HG03439 (cell line): ENCODE results near the gene ANKRD63.

Experiments used
- ATAC-seq: cut with Tn5 transposase; IDR thresholded peaks from one replicate; pipeline ENCODE4 v1.9.1; 2021; ENCODE audit warnings: mild to moderate bottlenecking, moderate library complexity; ENCODE audit not compliant: unreplicated experiment

ANKRD63 gene

GRCh38 chr15:40263024-40263754 lies 19.7 kb downstream of the ANKRD63 start:
- ATAC-seq: no peak

GRCh38 chr15:40259021-40259420 lies 23.8 kb downstream of the ANKRD63 start:
- no peak for ATAC-seq

DNA sequence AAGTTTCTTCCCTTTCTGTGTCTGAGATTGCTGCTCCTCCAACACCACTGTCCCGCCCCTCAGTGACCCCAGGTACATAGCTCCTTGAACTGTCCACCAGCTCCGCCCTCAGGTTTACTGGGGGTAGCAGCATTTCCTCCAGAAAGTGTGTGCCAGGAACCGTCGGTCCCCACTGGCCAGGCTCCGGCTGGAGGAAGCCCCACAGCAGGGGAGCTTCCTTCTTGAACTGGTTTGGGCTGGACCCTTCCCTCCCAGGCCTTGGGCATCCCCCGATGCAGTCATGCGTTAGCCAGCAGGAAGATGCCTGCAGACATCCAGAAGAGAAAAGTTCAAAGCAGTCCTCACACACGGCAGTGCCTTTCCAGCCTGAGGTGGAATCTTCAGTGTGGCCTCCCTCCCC lies 24.3 kb downstream of the ANKRD63 start:
- ATAC-seq: no peak

DNA sequence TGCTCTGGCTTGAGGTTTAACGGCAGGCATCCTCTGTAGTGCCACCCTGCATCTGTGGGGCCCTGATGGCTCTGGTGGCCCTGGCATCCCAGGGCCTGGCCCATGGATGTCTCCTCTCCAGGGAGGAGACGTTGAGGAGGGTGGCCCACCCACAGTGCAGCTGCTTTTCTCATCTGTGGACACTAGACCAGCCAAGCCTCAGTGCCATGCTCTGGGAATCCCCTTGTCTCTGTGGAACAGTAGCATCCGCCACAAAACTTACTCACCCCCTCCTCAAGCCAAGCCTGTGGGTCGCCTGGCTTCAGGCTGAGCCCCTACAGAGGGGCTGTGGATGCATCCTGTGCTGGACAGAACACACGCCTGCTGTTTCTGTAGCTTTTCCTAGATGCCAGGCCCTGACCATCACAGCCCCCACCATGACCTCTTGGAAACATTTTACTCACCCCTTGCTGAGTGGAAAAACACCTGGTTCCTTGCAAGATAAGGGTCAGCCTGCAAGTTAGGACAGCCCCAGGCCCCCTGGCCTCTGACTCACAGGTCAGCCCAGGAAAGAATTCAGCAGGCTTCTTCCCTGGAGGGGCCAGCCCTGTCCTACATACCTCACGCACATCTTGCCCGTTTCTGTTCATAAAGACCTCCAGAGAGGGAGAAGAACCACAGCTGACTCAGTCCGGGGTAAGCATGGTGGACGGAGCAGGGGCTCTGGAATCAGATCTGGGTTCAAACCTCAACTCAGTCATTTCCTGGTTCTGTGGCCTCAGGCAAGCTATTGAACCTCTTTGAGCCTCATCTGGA lies 25.0 kb downstream of the ANKRD63 start:
- ATAC-seq: no peak

DNA sequence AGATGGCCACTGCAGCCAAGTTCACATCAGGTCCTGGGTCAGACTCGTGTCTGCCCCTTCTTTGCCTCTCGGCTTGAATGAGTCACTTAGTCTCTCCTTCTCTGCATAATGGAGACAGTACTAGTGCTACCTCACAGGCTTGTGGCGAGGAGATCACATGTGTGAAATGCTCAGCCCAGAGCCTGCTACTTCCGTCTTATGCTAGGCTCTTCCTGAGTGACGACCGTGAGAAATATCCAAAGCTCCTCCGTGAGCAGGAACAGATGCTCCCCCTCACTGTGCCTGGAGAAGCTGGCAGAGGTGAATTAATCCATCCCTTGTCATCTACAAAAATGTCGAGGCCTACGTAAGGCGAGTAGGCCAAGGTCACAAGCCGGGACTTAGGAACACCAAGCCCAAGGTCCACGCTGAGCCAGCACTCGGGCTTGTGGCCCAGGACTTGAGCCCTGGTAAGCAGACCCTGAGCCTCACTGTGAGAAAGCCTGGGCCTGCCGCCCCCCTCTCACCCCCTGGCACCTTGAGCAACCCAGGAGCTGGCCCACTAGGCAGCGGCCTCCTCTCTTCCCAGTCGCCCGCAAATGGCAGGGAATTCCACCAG lies 26.1 kb downstream of the ANKRD63 start:
- ATAC-seq: no peak

DNA sequence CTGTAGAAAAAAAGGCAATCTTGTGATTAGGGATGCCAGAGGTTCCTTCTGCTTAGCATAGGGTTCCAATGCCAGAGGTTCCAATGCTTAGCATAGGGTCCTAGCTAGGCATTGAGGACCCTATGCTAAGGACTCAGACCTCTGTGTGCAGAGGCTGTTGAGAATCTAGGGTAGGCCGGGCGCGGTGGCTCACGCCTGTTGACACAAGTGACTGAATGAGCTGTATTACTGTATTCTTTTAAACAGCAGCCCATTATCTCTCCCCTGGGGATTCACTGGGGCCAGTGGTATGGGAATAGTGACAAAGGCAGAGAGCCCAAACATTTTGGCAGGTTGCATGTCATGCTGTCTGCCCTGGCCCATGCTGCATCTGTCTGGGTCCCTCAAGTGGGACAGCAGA lies 27.8 kb downstream of the ANKRD63 start:
- no peak for ATAC-seq

- ATAC-seq: no peak
These were observed 28.4 kb downstream of the ANKRD63 start for GRCh38 chr15:40254452-40254851.

- no peak for ATAC-seq
These were observed 29.6 kb downstream of the ANKRD63 start for GRCh38 chr15:40253167-40253790.

GRCh38 chr15:40252438-40253166 lies 30.3 kb downstream of the ANKRD63 start:
- no peak for ATAC-seq

DNA sequence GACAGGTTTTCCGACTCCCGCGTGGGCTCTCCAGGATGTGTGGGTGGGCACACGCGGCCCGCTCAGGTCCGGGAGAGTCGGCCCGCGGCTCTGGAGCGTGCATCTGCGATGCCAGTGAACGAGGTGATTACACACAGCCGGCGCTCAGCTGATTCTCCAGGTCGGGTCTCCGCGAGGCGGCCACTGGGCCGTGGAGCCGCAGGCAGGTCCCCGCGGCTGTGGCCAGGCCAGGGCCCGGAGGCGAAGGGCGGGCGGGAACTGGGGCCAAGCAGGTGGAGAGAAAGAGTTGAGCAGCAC lies 30.8 kb downstream of the ANKRD63 start:
- ATAC-seq: no peak

DNA sequence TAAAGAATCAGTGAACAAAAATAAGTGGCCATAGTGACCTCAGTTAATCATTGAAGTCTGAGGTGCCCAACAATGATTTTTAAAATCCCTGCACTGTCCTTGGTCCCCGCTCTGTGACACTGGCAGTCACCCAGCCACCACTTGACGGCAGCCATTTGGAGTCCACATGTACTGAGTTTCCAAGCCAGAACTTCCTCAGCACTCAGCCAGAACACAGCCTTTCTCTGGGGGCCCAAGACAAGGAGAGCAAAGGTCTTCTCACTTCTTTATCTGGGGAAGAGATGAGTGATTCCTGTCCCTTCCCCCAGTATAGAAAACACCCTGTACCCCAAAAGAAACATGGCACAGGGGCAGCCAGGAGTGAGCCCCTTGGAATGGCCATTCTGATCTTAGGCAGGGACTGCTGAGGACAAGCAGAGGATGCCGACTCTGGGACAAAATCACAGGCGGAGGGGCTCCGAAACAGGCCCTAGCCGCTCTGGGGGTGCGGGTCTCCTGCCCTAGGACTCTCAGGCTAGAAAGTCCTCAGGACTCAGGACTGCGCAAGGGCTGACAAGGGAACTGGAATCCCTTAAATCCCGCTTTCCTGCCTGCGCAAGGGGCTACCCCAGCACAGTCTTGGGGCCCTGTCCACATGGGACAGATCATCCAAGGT lies 31.3 kb downstream of the ANKRD63 start:
- no peak for ATAC-seq

- no peak for ATAC-seq
These were observed 31.9 kb downstream of the ANKRD63 start for GRCh38 chr15:40250771-40251483.

GRCh38 chr15:40250304-40250656 lies 32.6 kb downstream of the ANKRD63 start:
- no peak for ATAC-seq

DNA sequence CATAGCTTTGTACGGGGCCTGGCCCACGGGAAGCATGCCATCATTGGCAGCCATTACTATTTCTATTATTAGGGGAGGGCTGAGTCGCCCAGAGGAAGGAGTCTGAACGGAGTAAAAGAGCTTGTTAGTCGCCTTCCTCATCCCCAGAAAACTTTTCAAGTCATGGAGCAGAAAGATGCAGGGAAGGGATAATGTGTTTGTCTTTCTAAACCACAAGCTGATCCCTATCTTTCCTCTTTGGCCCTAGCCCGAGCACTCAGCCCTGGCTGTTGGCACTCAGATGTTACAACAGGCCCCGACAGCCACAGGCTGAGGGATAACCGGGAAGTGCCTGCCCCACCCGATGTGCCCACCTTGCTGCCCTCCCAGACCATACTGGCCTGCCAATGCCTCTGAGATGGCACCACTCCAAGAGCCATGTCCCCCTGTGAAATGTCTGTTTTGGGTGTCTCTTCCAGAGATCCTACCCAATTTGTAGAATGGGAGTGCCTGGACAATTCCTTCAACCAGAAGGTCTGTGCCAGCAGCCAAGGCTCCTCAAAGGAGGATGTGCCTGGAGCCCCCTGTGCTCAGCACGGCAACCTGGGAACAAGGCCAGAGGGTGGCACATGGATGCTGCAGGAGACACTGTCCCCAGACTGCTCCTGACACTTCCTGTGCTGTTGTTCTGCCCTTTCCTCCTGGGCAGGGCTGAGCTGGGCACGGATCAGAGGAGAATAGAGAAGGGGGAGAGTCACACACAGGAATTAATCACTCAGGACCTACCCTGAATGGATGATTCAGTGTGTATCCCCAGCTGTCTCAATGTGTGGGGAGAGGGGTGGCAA lies 33.2 kb downstream of the ANKRD63 start:
- no peak for ATAC-seq

GRCh38 chr15:40248006-40248783 lies 34.7 kb downstream of the ANKRD63 start:
- no peak for ATAC-seq

DNA sequence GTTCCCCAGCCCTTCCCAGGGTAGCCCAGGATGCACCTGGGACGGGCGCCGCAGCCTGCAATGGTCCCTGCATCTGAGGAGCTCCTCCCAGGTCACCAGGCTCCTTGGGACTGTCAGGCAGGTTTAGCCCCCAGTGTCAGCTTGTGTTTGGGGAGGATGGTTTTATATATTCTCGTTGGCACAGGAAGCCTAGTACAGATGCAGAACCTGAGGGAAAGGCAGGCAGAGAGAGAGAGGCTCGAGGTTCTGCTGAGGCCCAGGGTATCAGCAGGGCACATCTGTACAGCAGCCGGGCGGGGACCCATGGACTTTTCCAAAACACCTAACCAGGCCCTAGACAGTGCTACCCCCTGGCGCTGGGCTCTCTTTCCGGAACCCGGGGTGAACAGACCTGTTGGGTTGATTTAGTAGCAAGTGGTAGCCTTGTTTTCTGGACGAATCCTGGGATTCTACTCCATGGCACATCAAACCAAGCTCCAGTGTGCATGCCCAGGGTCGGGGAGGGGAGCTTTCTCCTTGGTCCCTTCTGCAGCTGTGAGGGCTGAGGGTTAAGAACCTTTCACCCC lies 35.4 kb downstream of the ANKRD63 start:
- no peak for ATAC-seq

DNA sequence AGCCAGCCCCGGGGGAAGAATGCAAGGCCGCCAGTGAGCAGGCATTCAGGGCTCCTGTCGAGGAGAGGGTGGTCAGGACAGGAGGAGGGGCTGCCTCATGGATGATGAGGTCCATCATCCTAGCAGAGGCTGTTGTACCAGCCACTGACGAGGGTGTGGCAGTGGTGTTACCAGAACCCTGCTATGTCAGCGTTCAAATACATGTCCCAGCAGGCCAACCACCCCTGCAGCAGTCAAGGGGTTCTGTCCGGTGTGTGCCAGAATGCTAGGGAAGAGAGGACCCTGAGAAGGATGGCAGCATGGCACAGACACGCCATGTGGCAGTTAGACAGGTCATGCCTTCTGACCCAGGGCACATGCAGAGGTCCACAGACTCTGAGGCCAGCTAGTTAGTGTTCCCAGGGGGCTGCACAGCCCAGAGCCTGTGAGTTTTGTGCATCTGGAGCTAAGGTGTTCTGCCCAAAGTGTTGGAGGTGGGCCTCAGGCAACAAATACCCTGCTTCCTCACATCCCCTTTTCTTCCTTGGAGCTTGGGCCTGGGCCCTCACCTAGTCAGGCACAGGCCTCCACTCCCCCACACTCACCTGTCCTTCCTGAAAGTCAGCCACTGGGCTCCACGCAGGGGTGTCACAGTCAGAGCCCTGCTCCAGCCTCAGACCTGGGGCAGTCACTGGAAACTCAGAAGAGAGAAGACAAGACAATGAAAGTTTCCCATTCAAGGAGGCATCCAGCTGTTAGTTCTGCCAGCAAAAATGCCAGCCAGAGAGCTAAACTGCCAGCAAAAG lies 36.2 kb downstream of the ANKRD63 start:
- ATAC-seq: no peak
